ENCODE measurements around the gene OR2T4. TPM values are rescaled to one million over a fixed set of nuclear protein-coding genes. Genes with fewer than 3 reads are reported as not detected.
A peak's percentile ranks its signal among the peaks of the same experiment; 100 is the strongest.

Gene OR2T4, protein sequence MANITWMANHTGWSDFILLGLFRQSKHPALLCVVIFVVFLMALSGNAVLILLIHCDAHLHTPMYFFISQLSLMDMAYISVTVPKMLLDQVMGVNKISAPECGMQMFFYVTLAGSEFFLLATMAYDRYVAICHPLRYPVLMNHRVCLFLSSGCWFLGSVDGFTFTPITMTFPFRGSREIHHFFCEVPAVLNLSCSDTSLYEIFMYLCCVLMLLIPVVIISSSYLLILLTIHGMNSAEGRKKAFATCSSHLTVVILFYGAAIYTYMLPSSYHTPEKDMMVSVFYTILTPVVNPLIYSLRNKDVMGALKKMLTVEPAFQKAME
- polyA plus RNA-seq (2013, experiment 1 of 2) = not detected
- polyA plus RNA-seq (2013, experiment 2 of 2) = not detected

DNA sequence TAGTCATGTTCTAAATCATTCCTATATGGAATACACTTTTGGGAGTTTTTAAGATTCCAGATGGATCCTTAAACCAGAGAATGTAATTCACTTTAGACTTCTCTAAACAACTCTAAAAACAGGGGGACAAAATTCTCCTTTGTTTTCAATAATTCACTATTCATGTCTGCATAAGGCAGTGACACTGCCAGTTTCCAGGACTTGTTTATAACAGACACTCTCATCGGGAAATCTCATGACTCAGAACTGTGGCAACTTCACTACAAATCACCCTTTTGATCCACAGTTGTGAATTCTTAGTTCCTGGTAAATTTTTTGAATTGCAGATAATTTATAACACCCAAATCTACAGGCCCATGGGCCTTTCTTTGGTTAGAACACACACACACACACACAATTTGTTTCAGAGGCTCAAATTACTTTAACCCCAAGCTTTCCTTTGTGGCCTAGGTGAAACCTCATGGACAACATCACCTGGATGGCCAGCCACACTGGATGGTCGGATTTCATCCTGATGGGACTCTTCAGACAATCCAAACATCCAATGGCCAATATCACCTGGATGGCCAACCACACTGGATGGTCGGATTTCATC, at the start of gene OR2T4:
Gene OR2T4 (plus strand): TSS at position 545 of the 595 bp plus-strand sequence. CDS start 0 bp downstream, at position 545.
- Histone ChIP-seq H3K4me3 (ENCODE audit: insufficient read depth in 1 of 2, low read depth in 1 of 2, low read length in 2 of 2) (peak within 1 kb of the TSS in 1 of 2 experiments; percentile 22), H2BK12ac (ENCODE audit: low read length in 2 of 2) (no peak within 1 kb of the TSS), H4K91ac (ENCODE audit: low read length) (no peak within 1 kb of the TSS), H3K9ac (ENCODE audit: low read length) (no peak within 1 kb of the TSS), H3K4me1 (ENCODE audit: control insufficient read depth, insufficient read depth, low read depth, low read length) (no peaks in the 10 kb centered on the region), H2BK120ac (ENCODE audit: low read depth, low read length) (no peak within 1 kb of the TSS), H3K9me3 (ENCODE audit: control insufficient read depth, low read length) (peaks cover 37% of the 10 kb centered on the region), H3K14ac (ENCODE audit: low read length in 2 of 2) (no peak within 1 kb of the TSS), H3K23ac (ENCODE audit: low read length in 2 of 2) (no peak within 1 kb of the TSS), H4K8ac (ENCODE audit: low read length) (no peak within 1 kb of the TSS), H2AK5ac (ENCODE audit: low read length, severe bottlenecking) (no peak within 1 kb of the TSS), H3K27ac (ENCODE audit: low read length, poor library complexity, severe bottlenecking) (no peak within 1 kb of the TSS), H2AFZ (ENCODE audit: low read depth, low read length) (no peak within 1 kb of the TSS), H3K79me1 (replicated peaks; ENCODE audit: low read length, poor library complexity, severe bottlenecking) (no peaks in the 10 kb centered on the region), H3K27me3 (ENCODE audit: control insufficient read depth in 1 of 2, insufficient read depth in 1 of 2, low read length in 2 of 2) (no peaks in the 10 kb centered on the region), H2BK5ac (ENCODE audit: low read depth, low read length, poor library complexity, severe bottlenecking) (no peak within 1 kb of the TSS), H2BK15ac (ENCODE audit: low read depth, poor library complexity, severe bottlenecking) (no peak within 1 kb of the TSS), H3K4me2 (ENCODE audit: low read length, poor library complexity, severe bottlenecking) (no peak within 1 kb of the TSS), H3K4ac (ENCODE audit: low read depth in 1 of 2, low read length in 2 of 2) (no peak within 1 kb of the TSS), H3K18ac (ENCODE audit: low read depth in 1 of 2, low read length in 2 of 2) (no peak within 1 kb of the TSS), H3K36me3 (ENCODE audit: control insufficient read depth in 1 of 2, insufficient read depth in 2 of 2, low read depth in 1 of 2, low read length in 2 of 2) (no peaks in the 10 kb centered on the region)
- 25% methylated on average over 2 of the region's 3 CpGs for WGBS
- DNase-seq = no peak

DNA sequence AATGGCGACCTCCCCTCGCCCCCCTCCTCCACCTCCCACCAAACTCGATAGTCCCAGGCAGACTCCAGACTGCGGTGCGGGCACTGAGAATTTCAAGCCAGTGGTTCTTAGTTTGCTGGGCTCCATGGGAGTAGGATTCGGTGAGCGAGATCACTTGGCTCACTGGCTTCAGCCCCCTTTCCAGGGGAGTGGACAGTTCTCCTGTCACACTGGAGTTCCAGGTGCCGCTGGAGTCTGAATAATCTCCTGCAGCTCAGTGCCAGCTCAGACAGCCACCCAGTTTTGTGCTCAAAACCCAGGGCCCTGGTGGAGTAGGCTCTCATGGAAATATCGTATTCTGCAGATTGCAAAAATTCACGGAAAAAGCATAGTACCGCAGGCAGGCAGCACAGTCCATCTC, 44.7 kb upstream of the OR2T4 start:
- H4K91ac ChIP-seq (ENCODE audit: low read length) = no peak overlapping the region
- no peak overlapping the region for H2AK5ac ChIP-seq (ENCODE audit: low read length, severe bottlenecking)
- H2BK15ac ChIP-seq (ENCODE audit: low read depth, poor library complexity, severe bottlenecking) = no peak overlapping the region
- no peaks in the 10 kb centered on the region for H3K36me3 ChIP-seq (ENCODE audit: control insufficient read depth in 1 of 2, insufficient read depth in 2 of 2, low read depth in 1 of 2, low read length in 2 of 2)
- no peak overlapping the region for H4K8ac ChIP-seq (ENCODE audit: low read length)
- peaks cover 35% of the 10 kb centered on the region for H3K9me3 ChIP-seq (ENCODE audit: control insufficient read depth, low read length)
- H3K79me1 ChIP-seq (replicated peaks; ENCODE audit: low read length, poor library complexity, severe bottlenecking) = no peaks in the 10 kb centered on the region
- no peak overlapping the region for H3K4me3 ChIP-seq (ENCODE audit: insufficient read depth in 1 of 2, low read depth in 1 of 2, low read length in 2 of 2)
- no peak overlapping the region for H2BK12ac ChIP-seq (ENCODE audit: low read length in 2 of 2)
- no peak for DNase-seq
- no peak overlapping the region for H2BK5ac ChIP-seq (ENCODE audit: low read depth, low read length, poor library complexity, severe bottlenecking)
- no peaks in the 10 kb centered on the region for H3K27me3 ChIP-seq (ENCODE audit: control insufficient read depth in 1 of 2, insufficient read depth in 1 of 2, low read length in 2 of 2)
- no peak overlapping the region for H3K18ac ChIP-seq (ENCODE audit: low read depth in 1 of 2, low read length in 2 of 2)
- H2BK120ac ChIP-seq (ENCODE audit: low read depth, low read length) = no peak overlapping the region
- no peak overlapping the region for H3K4me2 ChIP-seq (ENCODE audit: low read length, poor library complexity, severe bottlenecking)
- H2AFZ ChIP-seq (ENCODE audit: low read depth, low read length) = no peak overlapping the region
- no peak overlapping the region for H3K9ac ChIP-seq (ENCODE audit: low read length)
- no peak overlapping the region for H3K4ac ChIP-seq (ENCODE audit: low read depth in 1 of 2, low read length in 2 of 2)
- 73% methylated on average over 11 of the region's 11 CpGs for WGBS
- H3K27ac ChIP-seq (ENCODE audit: low read length, poor library complexity, severe bottlenecking) = no peak overlapping the region
- no peaks in the 10 kb centered on the region for H3K4me1 ChIP-seq (ENCODE audit: control insufficient read depth, insufficient read depth, low read depth, low read length)
- no peak overlapping the region for H3K14ac ChIP-seq (ENCODE audit: low read length in 2 of 2)
- no peak overlapping the region for H3K23ac ChIP-seq (ENCODE audit: low read length in 2 of 2)

DNA sequence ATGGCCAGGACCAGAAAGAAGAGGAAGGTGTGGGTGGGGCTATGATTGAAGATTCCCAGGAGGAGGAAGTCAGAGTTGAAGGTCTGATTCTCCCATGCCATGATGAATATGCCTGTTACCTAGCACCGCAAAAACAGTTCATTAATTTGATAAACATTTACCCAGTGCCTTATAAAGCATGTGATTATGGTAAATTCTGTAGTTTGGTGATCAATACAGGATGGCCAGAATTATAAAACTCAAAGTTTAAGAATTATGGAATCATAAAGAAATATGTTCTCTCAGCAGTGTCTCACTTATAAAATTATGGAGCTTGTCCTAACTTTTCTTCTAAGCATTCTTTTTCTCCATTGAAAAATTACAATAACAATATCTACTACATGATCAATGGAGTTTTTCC, 37.0 kb upstream of the OR2T4 start, which contains the start of gene OR2M7:
Gene OR2M7 (minus strand): TSS at position 101 of the 400 bp plus-strand sequence. CDS start 0 bp downstream, at position 101.
- no peaks in the 10 kb centered on the region for H3K27me3 ChIP-seq (ENCODE audit: control insufficient read depth in 1 of 2, insufficient read depth in 1 of 2, low read length in 2 of 2)
- no peak within 1 kb of the TSS for H2BK5ac ChIP-seq (ENCODE audit: low read depth, low read length, poor library complexity, severe bottlenecking)
- H3K27ac ChIP-seq (ENCODE audit: low read length, poor library complexity, severe bottlenecking) = no peak within 1 kb of the TSS
- no peak within 1 kb of the TSS for H3K18ac ChIP-seq (ENCODE audit: low read depth in 1 of 2, low read length in 2 of 2)
- DNase-seq = no peak
- H2BK12ac ChIP-seq (ENCODE audit: low read length in 2 of 2) = no peak within 1 kb of the TSS
- no peak within 1 kb of the TSS for H4K8ac ChIP-seq (ENCODE audit: low read length)
- H2BK120ac ChIP-seq (ENCODE audit: low read depth, low read length) = no peak within 1 kb of the TSS
- H3K9me3 ChIP-seq (ENCODE audit: control insufficient read depth, low read length) = peaks cover 7% of the 10 kb centered on the region
- no peak within 1 kb of the TSS for H2AFZ ChIP-seq (ENCODE audit: low read depth, low read length)
- H2AK5ac ChIP-seq (ENCODE audit: low read length, severe bottlenecking) = no peak within 1 kb of the TSS
- H3K4ac ChIP-seq (ENCODE audit: low read depth in 1 of 2, low read length in 2 of 2) = no peak within 1 kb of the TSS
- H3K23ac ChIP-seq (ENCODE audit: low read length in 2 of 2) = no peak within 1 kb of the TSS
- no peaks in the 10 kb centered on the region for H3K36me3 ChIP-seq (ENCODE audit: control insufficient read depth in 1 of 2, insufficient read depth in 2 of 2, low read depth in 1 of 2, low read length in 2 of 2)
- no peak within 1 kb of the TSS for H2BK15ac ChIP-seq (ENCODE audit: low read depth, poor library complexity, severe bottlenecking)
- H3K14ac ChIP-seq (ENCODE audit: low read length in 2 of 2) = no peak within 1 kb of the TSS
- no peaks in the 10 kb centered on the region for H3K4me1 ChIP-seq (ENCODE audit: control insufficient read depth, insufficient read depth, low read depth, low read length)
- no peak within 1 kb of the TSS for H4K91ac ChIP-seq (ENCODE audit: low read length)
- no peak within 1 kb of the TSS for H3K4me3 ChIP-seq (ENCODE audit: insufficient read depth in 1 of 2, low read depth in 1 of 2, low read length in 2 of 2)
- WGBS = no CpG with 5 or more reads among the region's 1 CpG
- no peak within 1 kb of the TSS for H3K9ac ChIP-seq (ENCODE audit: low read length)
- no peak within 1 kb of the TSS for H3K4me2 ChIP-seq (ENCODE audit: low read length, poor library complexity, severe bottlenecking)
- H3K79me1 ChIP-seq (replicated peaks; ENCODE audit: low read length, poor library complexity, severe bottlenecking) = no peaks in the 10 kb centered on the region

DNA sequence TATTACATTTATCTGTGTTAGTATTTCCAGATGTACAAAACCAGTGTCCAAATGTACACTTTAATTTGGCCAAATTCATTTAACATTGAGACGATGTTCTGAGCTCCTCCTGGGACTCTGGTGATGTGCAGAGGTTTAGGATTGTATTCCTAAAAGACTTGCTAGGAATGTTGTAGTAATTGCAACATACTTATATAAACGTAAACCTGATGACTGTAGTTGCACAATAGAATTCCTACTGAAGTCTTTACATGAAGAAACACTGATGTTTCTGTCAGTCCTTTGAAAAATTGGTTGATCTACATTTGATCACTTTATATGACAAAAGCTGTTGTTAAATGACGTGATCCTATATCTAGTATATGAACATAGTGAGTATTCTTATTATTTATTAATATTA, 18.0 kb upstream of the OR2T4 start:
- no peaks in the 10 kb centered on the region for H3K36me3 ChIP-seq (ENCODE audit: control insufficient read depth in 1 of 2, insufficient read depth in 2 of 2, low read depth in 1 of 2, low read length in 2 of 2)
- no peak overlapping the region for H3K9ac ChIP-seq (ENCODE audit: low read length)
- H3K79me1 ChIP-seq (replicated peaks; ENCODE audit: low read length, poor library complexity, severe bottlenecking) = no peaks in the 10 kb centered on the region
- WGBS = no CpG with 5 or more reads among the region's 3 CpGs
- H4K8ac ChIP-seq (ENCODE audit: low read length) = no peak overlapping the region
- no peak overlapping the region for H4K91ac ChIP-seq (ENCODE audit: low read length)
- no peak for DNase-seq
- H2BK5ac ChIP-seq (ENCODE audit: low read depth, low read length, poor library complexity, severe bottlenecking) = no peak overlapping the region
- no peak overlapping the region for H2AFZ ChIP-seq (ENCODE audit: low read depth, low read length)
- H3K9me3 ChIP-seq (ENCODE audit: control insufficient read depth, low read length) = peaks cover 15% of the 10 kb centered on the region
- H2AK5ac ChIP-seq (ENCODE audit: low read length, severe bottlenecking) = no peak overlapping the region
- no peaks in the 10 kb centered on the region for H3K4me1 ChIP-seq (ENCODE audit: control insufficient read depth, insufficient read depth, low read depth, low read length)
- no peak overlapping the region for H2BK12ac ChIP-seq (ENCODE audit: low read length in 2 of 2)
- H3K14ac ChIP-seq (ENCODE audit: low read length in 2 of 2) = no peak overlapping the region
- H3K23ac ChIP-seq (ENCODE audit: low read length in 2 of 2) = no peak overlapping the region
- no peak overlapping the region for H2BK120ac ChIP-seq (ENCODE audit: low read depth, low read length)
- H3K4ac ChIP-seq (ENCODE audit: low read depth in 1 of 2, low read length in 2 of 2) = no peak overlapping the region
- no peak overlapping the region for H3K27ac ChIP-seq (ENCODE audit: low read length, poor library complexity, severe bottlenecking)
- H3K4me3 ChIP-seq (ENCODE audit: insufficient read depth in 1 of 2, low read depth in 1 of 2, low read length in 2 of 2) = no peak overlapping the region
- no peak overlapping the region for H3K18ac ChIP-seq (ENCODE audit: low read depth in 1 of 2, low read length in 2 of 2)
- H2BK15ac ChIP-seq (ENCODE audit: low read depth, poor library complexity, severe bottlenecking) = no peak overlapping the region
- H3K27me3 ChIP-seq (ENCODE audit: control insufficient read depth in 1 of 2, insufficient read depth in 1 of 2, low read length in 2 of 2) = no peaks in the 10 kb centered on the region
- H3K4me2 ChIP-seq (ENCODE audit: low read length, poor library complexity, severe bottlenecking) = no peak overlapping the region

Measured in mesenchymal stem cell (in vitro differentiated cells and primary cell).